COR-L47 (cell line): ENCODE data around the gene PRXL2A.
"Not testable (repeated sequence)": the region's sequence is repeated elsewhere in the genome, so short reads cannot be mapped to it uniquely, and the experiment has no call there.

Experiments used
- DNase-seq: peaks from one replicate; lab custom pipeline; 2025; lab: John Stamatoyannopoulos, UW

The PRXL2A gene, protein sequence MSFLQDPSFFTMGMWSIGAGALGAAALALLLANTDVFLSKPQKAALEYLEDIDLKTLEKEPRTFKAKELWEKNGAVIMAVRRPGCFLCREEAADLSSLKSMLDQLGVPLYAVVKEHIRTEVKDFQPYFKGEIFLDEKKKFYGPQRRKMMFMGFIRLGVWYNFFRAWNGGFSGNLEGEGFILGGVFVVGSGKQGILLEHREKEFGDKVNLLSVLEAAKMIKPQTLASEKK

DNA sequence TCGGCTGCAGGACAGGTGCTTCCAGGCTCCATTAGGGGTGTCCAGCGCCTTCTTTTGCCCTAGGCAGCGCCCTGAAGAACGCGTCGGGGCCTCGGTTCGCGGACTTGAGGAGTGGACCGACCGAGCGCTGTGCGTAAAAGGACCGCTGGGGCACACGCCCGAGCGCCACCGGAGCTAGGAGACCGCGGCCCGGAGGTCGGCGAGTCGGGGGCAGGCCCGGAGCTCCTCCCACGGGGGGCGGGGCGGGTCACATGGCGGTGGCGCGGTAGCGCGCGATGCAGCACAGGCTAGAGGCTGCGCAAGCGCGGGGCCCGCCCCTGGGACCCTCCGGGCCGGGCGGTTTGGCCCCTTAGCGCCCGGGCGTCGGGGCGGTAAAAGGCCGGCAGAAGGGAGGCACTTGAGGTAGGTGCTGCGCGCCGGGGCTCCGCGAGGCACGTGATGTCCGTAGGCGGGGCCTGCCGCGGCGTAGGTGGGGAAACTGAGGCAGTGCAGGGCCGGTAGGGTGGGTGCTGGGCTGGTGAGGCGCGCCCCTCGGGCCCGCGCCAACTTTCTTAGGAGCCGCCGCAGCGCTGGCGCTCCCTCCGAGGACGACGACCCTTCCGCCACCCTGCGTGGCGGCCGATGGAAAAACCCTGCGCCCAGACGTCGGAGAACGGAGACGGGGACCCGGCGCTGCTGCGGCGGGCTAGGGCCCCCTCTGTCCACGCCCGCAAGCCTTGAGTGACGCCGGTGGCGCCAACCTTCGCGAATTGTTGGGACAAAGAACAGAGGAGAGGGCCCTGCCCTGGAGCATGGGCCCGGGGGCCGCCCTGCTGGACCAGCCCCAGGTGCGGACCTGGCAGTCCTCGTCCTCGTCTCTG lies at the start of gene PRXL2A:
Gene PRXL2A (plus strand): TSS at position 310 of the 860 bp plus-strand sequence. CDS start 11,917 bp downstream, outside the sequence.
- peak; percentile 41 for DNase-seq

DNA sequence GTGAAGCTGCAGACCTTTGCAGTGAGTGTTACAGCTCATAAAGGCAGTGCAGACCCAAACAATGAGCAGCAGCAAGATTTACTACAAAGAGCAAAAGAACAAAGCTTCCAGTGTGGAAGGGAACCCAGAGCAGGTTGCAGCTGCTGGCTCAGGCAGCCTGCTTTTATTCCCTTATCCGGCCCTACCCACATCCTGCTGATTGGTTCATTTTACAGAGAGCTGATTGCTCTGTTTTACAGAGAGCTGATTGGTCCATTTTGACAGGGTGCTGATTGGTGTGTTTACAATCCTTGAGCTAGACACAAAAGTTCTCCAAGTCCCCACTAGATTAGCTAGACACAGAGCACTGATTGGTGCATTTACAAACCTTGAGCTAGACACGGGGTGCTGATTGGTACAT lies 49.4 kb upstream of the PRXL2A start:
- not testable (repeated sequence) for DNase-seq

DNA sequence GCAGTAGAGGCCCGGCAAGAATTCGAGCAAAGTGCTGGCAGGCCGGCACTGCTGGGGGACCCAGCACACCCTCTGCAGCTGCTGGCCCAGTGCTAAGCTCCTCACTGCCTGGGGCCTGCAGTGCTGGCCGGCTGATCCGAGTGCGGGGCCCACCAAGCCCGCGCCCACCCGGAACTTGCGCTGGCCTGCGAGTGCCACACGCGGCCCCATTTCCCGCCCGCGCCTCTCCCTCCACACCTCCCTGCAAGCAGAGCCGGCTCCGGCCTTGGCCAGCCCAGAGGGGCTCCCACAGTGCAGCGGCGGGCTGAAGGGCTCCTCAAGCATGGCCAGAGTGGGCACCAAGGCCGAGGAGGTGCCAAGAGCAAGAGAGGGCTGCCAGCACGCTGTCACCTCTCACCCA lies 48.7 kb upstream of the PRXL2A start:
- no peak for DNase-seq

DNA sequence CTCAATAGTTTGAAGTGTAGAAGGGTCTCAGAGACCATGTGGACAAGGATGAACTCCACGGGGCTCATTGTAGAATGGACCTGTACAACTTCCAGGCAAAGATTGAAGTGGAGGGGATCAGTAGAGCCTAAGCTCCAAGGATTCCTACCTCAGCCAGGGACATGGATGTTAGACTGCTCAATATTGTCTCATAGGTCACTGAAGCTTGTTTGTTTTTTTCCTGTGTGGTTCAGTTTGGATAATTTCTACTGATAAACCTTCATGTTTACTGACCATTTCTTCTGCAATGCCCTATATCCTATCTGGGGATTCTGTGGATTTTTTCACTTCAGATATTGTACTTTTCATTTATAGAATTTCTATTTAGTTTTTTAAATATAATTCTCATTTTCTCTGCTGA lies 42.8 kb upstream of the PRXL2A start:
- DNase-seq, result no peak

DNA sequence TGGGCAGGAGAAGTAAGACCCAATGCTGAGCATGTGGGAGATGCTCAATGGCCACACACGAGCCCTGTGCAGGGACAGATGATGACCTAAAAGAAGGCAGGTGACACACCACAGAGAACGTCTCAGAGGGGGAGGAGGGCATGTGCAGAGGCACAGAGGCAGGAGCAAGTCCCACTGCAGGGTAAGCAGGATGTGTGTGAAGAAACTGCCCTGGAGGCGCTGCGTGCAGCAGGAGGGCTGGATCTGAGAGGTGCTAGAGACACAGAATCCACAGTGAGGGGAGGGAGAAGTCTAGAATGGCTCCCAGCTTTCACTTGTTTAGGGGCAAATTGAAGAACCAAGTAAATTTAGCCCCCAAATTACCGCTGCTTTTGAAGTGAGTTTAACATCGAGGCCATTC lies 36.9 kb upstream of the PRXL2A start:
- no peak for DNase-seq

DNA sequence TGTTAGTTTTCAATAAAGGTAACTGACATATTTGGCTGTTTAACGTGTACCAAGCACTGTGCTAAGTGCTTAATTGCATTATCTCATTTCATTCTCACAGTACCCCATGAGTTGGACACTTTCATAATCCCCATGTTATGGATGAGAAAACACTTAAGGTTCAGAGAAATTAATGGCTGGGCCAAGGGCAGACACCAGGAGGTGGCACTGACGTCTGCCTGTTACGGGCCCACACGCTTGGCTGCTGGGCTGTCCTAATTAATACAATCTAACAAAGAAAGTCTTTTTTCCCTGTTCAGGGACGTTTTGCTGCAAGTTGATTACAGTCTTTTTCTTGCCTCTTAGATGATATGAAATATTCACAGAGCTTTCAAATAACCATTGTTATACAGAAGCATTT lies 35.7 kb upstream of the PRXL2A start:
- no peak for DNase-seq

DNA sequence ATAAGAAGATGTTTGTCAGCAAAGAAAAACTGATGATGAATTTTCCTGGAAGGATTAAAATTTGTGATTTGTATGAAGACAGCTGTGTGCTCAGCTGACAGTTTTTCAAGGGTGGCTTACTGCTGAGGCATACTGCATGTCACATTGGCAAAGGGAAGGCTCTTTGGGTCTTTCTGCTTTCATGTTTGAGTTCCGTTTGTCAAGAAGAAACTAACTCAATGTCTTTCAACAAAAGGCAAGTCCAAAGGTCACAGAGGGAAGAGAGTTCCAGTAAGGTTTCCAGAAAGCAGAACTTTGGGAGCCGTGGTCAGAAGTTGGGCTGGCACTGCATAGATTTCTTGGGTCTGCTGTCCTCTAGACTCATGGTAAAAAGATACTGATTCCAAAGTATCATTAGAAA lies 34.8 kb upstream of the PRXL2A start:
- no peak for DNase-seq

DNA sequence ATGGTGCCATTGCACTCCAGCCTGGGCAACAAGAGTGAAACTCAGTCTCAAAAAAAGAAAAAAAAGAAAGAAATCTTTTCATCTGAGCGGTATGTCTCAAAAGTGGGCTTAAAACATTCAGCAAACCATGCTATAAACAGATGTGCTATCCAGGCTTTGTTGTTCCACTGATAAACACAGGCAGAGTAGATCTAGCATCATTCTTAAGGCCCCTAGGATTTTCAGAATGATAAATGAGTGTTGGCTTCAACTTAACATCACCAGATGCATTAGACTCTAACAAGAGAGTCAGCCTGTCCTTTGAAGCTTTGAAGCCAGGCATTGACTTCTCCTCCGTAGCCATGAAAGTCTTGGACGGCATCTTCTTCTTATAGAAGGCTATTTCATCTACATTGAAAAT lies 28.6 kb upstream of the PRXL2A start:
- no peak for DNase-seq

DNA sequence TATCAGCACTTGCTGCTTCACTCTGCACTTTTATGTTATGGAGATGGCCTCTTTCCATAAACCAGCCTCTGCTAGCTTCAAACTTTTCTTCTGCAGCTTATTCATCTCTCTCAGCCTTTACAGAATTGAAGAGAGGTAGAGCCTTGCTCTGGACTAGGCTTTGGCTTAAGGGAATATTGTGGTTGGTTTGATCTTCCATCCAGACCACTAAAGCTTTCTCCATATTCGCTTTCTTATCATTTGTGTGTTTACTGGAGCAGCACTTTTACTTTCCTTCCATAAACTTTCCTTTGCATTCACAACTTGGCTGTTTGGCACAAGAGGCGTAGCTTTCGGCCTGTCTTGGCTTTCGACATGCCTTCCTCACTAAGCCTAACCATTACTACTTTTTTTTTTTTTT lies 28.2 kb upstream of the PRXL2A start:
- DNase-seq, result no peak

DNA sequence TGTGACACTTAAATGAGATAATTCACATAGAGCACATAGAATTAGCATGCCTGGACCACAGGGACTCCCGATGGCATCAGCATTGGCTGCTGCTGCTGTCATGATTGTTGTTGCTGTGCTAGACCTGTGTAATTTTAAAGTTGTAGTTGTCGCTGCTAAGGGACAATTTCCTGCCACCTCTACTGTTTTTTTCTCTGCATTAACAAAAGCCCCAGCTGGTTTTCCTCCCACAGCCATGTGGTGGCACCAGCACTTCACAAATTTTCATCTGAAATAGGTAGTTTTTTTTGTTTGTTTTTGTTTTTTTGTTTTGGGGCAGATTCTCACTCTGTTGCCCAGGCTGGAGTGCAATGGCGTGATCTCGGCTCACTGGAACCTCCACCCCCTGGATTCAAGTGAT lies 25.4 kb upstream of the PRXL2A start:
- DNase-seq, result peak; percentile 21

DNA sequence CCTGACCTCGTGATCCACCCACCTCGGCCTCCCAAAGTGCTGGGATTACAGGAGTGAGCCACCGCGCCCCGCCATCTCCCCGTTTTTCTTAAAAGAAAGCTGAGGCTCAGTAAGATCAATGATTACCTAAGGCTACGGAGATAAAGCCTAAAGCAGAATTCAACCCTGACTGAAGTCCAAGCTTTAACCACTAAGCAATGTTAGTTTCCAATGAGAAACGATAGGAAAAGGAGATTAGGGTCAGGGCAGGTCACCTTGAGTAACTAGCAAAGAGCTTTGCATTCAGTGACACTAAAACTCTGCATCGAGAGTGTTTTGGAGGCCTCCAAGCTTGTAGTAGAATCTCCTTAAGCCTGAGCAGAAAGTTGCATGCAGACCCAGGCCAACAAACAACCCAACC lies 17.6 kb upstream of the PRXL2A start:
- DNase-seq, result no peak

DNA sequence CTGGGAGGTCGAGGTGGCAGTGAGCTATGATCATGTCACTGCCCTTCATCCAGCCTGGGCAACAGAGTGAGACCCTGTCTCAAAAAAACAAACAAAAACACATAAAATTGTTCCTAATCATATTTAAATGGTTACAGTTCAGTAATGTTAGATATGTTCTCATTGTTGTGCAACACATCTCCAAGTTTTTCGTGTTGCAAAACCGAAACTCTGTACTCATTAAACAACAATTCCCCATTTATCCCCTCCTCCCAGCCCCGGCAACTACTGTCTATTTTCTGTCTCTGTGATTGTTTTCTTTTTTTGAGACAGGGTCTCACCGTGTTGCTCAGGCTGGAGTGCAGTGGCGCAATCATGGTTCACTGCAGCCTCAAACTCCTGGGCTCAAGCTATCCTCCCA lies 16.1 kb upstream of the PRXL2A start:
- DNase-seq, result no peak

DNA sequence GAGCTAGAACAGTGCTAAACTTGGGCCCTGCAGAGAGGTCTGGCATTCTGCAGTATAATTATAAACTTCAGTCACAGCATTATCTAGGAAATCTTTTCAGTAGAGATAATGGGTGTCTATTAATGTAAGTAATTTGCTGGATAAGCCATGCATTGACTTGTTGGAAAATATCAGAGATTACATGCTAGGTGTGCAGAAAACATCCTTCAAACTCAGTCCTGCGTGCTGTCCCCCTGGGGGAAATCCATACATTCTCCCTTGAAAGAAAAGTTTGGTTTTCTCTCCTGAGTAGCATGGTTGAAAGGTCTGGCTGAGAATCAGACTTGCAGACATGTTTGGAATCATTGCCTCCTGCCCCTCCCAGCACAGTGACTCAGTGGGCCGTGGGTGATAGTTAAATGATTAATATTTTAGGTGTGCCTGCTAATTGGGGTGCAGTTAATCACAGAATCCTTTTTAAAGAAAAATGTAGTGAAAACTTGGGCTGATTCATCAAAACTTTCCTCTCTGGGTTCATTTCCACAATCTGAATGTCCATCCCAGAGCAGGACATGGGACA lies 13.9 kb upstream of the PRXL2A start:
- no peak for DNase-seq

DNA sequence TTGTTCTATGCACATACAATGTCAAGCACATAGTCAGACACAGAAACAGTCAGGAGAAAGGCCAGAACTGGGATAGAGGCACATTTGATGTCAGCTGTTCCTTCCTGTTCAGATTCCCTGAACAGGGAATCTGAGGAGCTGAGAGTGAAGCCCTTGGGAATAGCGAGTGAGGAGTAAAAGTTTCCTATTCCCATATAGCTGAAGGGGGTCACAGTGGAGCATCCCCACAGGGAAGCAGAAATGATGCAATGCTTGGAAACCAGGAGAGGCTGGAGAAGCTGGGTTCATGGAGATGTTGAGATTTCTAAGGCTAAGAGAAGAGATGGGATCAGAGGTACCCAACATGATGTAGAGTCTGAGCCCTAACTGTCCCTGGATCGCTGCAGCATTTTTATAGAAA lies 11.3 kb upstream of the PRXL2A start:
- no peak for DNase-seq

DNA sequence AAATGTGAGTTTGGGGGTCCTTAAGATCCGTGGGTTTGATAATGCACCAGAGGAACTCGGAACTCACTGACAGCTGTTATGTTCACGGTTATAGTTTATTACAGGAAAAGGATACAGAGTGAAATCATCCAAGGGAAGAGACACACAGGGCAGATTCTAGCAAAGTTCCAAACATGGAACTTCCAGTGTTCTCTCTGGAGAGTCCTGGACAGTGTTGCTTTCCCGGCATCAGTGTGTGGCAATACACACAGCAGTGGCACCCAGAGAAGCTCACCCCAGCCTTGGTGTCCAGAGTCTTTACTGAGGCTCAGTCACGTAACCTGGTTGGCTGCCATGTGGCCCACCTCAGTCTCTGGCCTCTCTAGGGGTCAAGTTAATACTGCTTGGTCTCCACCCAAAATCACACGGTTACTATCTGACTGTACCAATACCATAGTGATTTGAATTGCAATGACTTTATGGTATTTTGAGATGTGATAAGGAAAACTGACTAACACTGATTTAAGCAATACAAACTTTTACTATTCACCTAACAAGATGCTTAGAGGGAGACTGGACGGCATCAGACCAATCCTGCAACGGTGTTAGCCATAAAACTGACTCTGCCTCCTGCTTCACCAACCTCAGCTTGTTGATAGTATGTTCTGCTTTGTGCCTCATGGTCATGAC lies 8.1 kb upstream of the PRXL2A start:
- DNase-seq, result no peak

DNA sequence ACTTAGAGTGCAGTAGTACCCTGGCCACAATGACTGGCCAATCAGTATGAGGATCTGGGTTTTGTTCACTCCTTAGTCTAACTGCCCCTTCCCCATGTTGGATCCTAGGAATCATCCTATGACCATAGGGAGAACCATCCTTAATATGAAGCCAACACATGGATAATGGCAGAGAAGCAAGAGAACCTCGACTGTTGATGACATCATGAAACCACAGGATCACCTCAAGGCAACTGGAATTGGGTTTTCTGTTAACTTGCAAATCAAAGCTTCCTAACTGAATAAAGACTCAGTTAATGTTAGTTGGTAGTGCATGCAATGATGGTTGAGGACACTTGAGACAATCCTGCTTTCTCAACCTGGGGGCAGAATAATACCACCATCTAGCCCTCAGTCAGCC lies 3.3 kb upstream of the PRXL2A start:
- DNase-seq, result no peak

DNA sequence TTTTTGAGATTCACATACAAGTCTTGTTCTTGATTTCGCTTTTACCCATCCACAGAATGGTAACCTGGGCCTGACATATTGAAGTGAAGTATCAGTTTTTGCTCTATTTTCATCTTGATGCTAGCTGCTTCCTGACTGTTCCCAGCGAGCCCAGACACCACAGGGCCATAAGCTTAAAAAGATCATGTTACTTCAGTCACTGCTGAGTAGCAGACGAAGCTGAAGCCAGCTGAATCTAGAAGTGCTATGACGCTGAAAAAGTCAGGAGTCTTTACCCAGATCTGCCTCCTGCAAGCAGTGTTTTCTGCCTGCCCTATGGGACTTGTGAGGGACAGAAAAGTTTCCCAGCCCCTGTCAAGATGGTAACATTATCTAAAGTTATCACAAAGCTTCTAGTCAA lies 2.7 kb upstream of the PRXL2A start:
- no peak for DNase-seq

DNA sequence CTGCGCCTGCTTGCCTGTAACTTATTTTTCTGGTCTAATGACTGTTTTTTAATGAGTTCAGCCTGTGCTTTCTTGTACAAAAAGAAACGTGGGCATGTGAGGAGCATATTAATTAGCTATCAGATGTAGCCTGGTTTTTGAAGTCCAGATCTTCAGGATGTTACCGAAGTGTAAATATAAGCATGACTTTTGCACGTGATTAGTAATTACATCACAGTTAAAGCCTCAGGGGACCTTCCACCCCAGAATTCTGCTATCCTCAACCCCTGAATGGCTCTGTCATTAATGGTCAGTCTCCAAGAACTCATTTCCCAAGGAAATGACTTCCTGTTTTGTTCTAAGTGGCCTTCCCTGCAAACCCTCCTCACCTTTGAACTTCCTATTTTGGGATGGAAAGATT lies 2.1 kb upstream of the PRXL2A start:
- DNase-seq, result no peak

DNA sequence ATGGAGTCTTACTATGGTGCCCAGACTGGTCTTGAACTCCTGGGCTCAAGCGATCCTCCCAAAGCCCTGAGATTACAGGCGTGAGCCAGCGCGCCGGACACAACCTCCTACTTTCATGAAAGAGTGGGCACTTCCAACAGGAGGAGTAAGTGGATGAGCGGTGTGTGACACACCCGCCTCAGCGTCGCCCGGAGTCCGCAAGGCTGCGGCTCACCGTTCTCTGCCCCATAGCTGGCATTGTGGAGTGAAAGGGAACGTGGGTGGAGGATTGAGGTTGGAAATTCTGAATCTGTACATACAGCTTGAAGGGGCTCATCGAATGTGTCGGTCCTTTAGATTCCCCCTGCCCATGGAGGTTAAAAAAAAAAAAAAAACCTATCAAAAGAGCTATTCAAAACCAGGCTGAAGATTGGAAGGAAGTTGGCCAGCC lies 524 bp upstream of the PRXL2A start:
- DNase-seq, result no peak

DNA sequence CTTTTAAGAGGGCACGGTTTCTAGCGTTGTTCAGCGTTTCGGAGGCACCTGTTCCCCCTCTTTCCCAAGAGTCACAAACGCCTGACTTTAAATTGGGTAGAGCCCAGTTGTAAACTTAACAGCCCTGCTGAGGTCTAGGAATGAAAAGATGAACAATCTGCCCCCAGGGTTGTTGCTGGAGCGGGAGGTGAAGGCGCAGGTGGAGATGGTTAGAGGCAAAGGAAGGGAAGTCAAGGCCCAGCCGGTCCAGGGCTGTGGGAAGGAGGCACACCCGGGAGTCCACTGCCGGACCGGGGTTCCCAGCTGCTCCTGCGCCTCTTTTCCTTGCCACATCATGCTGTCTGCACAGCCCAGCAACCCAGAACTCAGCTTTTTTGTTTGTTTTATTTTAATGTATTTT lies 770 bp downstream of the PRXL2A start:
- no peak for DNase-seq

DNA sequence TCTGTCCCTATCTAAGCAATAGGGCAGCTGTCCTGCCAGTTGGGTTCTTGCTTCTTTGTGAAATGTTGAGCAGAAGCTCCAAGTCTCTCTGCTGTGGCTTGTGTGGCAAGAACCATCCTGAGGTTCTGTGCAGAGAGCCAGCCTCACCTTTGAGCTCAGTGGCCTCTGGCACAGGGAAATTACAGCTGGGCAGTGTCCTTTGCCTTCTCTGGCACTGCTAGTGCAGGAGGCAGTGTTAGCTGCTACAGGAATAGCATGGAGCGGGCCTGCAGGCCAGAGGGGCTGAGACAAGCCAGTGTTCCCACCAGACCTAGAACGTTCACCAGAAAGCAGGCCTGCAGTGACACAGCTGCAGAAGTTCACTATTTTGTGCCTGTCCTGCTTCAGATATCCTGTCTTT lies 1.8 kb downstream of the PRXL2A start:
- no peak for DNase-seq

DNA sequence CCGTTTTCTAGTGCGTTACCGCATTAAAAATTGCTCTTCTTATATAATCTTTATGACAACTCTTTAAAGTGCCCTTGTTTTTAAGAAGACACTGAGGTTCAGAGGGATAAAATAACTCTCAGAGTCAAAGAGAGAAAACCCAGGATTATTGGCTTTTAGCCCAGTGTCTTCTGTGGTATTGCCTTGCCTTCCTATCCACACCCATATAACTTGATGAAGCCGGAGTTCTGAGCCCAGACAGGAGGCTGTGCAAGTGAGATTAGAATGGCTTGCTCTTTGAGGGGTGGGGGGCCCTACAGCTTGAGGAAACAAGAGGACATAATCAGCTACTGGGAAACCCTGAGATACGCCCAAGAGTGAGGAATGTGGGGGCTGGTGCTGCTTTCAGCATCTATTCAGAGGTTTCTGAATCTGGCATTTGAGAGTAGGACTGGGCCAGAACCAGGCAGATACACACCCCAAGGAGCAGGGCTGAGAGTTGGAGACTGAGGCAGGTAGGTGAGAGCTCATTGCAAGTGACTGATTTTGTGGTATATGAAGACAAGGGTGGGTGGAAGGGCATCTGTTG lies 2.3 kb downstream of the PRXL2A start:
- DNase-seq, result no peak
